ENCODE results near the gene C4BPA. TPM values are rescaled to one million over a fixed set of nuclear protein-coding genes. Genes with fewer than 3 reads are reported as not detected.

C4BPA gene
- total RNA-seq, 2 donors from 2014 or later = 0.71 TPM; not detected in 1

DNA sequence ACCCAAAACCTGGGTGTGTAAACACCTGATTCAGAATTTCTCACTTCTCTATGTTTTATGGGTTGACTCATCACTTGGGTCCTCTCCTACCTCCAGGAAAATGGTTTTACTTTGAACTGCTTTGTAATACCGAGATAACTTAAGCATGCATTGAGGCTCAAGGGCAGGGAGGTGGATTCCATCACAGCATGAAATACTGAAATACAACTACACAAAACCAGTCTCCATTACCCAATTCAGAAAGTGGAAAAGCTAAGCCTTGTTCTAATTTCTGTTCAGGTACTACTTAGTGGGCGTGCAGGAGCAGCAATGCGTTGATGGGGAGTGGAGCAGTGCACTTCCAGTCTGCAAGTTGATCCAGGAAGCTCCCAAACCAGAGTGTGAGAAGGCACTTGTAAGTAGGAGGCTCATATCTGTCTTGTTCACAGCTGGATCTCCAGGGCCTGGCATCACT, 6.1 kb upstream of the C4BPA start:
- no peaks in the 10 kb centered on the region for H3K9me3 ChIP-seq

DNA sequence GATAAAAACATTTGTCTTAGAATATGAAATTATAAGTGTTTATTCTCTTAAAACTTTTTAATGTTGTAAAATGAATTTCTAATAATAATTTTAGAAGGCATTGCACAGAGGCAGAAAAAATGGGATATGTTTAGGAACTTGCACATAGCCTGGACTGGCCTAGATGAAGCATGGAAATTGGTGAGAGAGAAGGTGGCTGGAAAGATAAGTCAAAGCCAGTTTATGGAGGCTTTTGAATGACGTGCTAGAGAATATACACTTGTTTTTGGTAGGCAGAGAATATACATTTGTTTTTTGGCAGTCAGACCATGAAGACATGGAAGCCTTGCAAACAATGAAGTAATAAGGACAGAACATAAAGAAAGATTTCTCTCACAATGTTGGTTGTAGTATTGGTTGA, 2.3 kb upstream of the C4BPA start:
- no peaks in the 10 kb centered on the region for H3K4me1 ChIP-seq (ENCODE audit: control insufficient read depth in 1 of 2, low read depth in 2 of 2)
- H3K4me3 ChIP-seq = no peak overlapping the region
- H3K36me3 ChIP-seq = no peaks in the 10 kb centered on the region
- ATAC-seq (ENCODE audit: insufficient number of reproducible peaks, low FRiP score, low read depth) = no peak
- TF ChIP-seq, protein P1, sequence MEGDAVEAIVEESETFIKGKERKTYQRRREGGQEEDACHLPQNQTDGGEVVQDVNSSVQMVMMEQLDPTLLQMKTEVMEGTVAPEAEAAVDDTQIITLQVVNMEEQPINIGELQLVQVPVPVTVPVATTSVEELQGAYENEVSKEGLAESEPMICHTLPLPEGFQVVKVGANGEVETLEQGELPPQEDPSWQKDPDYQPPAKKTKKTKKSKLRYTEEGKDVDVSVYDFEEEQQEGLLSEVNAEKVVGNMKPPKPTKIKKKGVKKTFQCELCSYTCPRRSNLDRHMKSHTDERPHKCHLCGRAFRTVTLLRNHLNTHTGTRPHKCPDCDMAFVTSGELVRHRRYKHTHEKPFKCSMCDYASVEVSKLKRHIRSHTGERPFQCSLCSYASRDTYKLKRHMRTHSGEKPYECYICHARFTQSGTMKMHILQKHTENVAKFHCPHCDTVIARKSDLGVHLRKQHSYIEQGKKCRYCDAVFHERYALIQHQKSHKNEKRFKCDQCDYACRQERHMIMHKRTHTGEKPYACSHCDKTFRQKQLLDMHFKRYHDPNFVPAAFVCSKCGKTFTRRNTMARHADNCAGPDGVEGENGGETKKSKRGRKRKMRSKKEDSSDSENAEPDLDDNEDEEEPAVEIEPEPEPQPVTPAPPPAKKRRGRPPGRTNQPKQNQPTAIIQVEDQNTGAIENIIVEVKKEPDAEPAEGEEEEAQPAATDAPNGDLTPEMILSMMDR (IDR thresholded peaks at IDR 0.05) = no peak
- no peaks in the 10 kb centered on the region for H3K27me3 ChIP-seq (replicated peaks; ENCODE audit: insufficient read depth)
- H3K27ac ChIP-seq = no peak overlapping the region
- H3K9me3 ChIP-seq = no peaks in the 10 kb centered on the region
- DNase-seq (ENCODE audit: low spot score) = no peak

More for the DNA sequence above, 6.1 kb upstream of the C4BPA start:
- no peak overlapping the region for H3K4me3 ChIP-seq
- no peaks in the 10 kb centered on the region for H3K36me3 ChIP-seq
- no peak overlapping the region for H3K27ac ChIP-seq
- TF ChIP-seq, protein P1 (IDR thresholded peaks at IDR 0.05) = no peak
- no peaks in the 10 kb centered on the region for H3K27me3 ChIP-seq (replicated peaks; ENCODE audit: insufficient read depth)
- DNase-seq (ENCODE audit: low spot score) (no peak), ATAC-seq (ENCODE audit: insufficient number of reproducible peaks, low FRiP score, low read depth) (no peak)
- H3K4me1 ChIP-seq (ENCODE audit: control insufficient read depth in 1 of 2, low read depth in 2 of 2) = no peaks in the 10 kb centered on the region

DNA sequence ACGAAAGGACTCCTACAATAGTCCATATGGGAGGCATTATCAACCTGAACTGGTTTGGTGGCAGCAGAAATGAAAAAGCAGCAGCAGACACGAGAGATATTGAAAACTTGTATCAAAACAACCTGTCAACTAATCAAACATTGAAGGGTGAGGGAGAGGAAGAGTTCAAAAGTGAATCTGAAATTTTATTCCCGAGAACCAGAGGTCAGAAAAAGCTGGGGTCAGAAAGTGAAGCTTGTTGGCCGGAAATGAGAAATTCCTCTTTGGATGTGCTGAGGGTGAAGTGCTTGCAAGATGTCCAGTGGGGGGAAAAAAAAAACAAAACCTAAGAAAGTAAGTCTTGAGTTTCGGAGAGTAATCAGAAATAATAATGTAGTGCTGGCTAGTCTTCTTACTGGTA, 1.9 kb upstream of the C4BPA start:
- no peak overlapping the region for H3K27ac ChIP-seq
- TF ChIP-seq, protein P1 (IDR thresholded peaks at IDR 0.05) = no peak
- no peak for ATAC-seq (ENCODE audit: insufficient number of reproducible peaks, low FRiP score, low read depth)

GRCh38 chr1:207102659-207103058, 1.4 kb upstream of the C4BPA start:
- H3K27me3 ChIP-seq (replicated peaks; ENCODE audit: insufficient read depth) = no peaks in the 10 kb centered on the region
- H3K4me1 ChIP-seq (ENCODE audit: control insufficient read depth in 1 of 2, low read depth in 2 of 2) = no peaks in the 10 kb centered on the region
- no peaks in the 10 kb centered on the region for H3K36me3 ChIP-seq
- ATAC-seq (ENCODE audit: insufficient number of reproducible peaks, low FRiP score, low read depth) (no peak), DNase-seq (ENCODE audit: low spot score) (no peak)
- no peaks in the 10 kb centered on the region for H3K9me3 ChIP-seq
- TF ChIP-seq, protein P1 (IDR thresholded peaks at IDR 0.05) = no peak
- no peak overlapping the region for H3K4me3 ChIP-seq
- no peak overlapping the region for H3K27ac ChIP-seq

More for the DNA sequence above, 1.9 kb upstream of the C4BPA start:
- H3K4me1 ChIP-seq (ENCODE audit: control insufficient read depth in 1 of 2, low read depth in 2 of 2) = no peaks in the 10 kb centered on the region
- no peak overlapping the region for H3K4me3 ChIP-seq
- H3K9me3 ChIP-seq = no peaks in the 10 kb centered on the region
- DNase-seq (ENCODE audit: low spot score) = no peak
- H3K27me3 ChIP-seq (replicated peaks; ENCODE audit: insufficient read depth) = no peaks in the 10 kb centered on the region
- H3K36me3 ChIP-seq = no peaks in the 10 kb centered on the region

- Histone ChIP-seq H3K9me3 (no peaks in the 10 kb centered on the region), H3K4me3 (no peak overlapping the region), H3K27ac (no peak overlapping the region), H3K4me1 (ENCODE audit: control insufficient read depth in 1 of 2, low read depth in 2 of 2) (no peaks in the 10 kb centered on the region), H3K36me3 (no peaks in the 10 kb centered on the region), H3K27me3 (replicated peaks; ENCODE audit: insufficient read depth) (no peaks in the 10 kb centered on the region)
- TF ChIP-seq, protein P1 (IDR thresholded peaks at IDR 0.05) = no peak
- DNase-seq (ENCODE audit: low spot score) (no peak), ATAC-seq (ENCODE audit: insufficient number of reproducible peaks, low FRiP score, low read depth) (no peak)
These were observed 5.0 kb downstream of the C4BPA start for GRCh38 chr1:207109004-207109403.
